Adrenal gland (tissue), 12 donors: ENCODE data around the gene NEU2. TPM values are rescaled to one million over a fixed set of nuclear protein-coding genes. Genes with fewer than 3 reads are reported as not detected.

Experiments used
- DNase-seq, 7 donors: peaks; one replicate each; pipeline ENCODE4 v3.0.0-alpha.2; 2019 to 2020
- H3K27ac ChIP-seq, 5 donors: fragments of 200-600 bp; sonication (generic) in 4 of 5; 1 replicate in 3 of 5; 2 replicates in 2 of 5; pipeline versions ENCODE4 v1.5.1 to v1.8.0; 2016 to 2020; ENCODE audit warnings: mild to moderate bottlenecking in 1 of 5
- H3K27me3 ChIP-seq: fragments of 200-600 bp; 2 replicates; pipeline ENCODE4 v1.8.0; 2021
- H3K36me3 ChIP-seq, 2 donors: fragments of 200-600 bp; replicated peaks in 1 of 2; 1 replicate in 1 of 2; 2 replicates in 1 of 2; pipeline versions ENCODE4 v1.5.1 to v1.8.0; 2018 to 2022
- H3K4me1 ChIP-seq, 2 donors: fragments of 200-600 bp; replicated peaks in 1 of 2; 1 replicate in 1 of 2; 2 replicates in 1 of 2; pipeline versions ENCODE4 v1.5.1 to v1.8.0; 2018 to 2021
- H3K4me3 ChIP-seq, 4 donors: fragments of 200-600 bp; sonication (generic) in 3 of 4; one replicate each; pipeline ENCODE4 v1.5.1; 2016 to 2018
- H3K9me3 ChIP-seq, 3 donors: fragments of 200-600 bp; sonication (generic) in 1 of 3; replicated peaks in 1 of 3; 1 replicate in 2 of 3; 2 replicates in 1 of 3; pipeline versions ENCODE4 v1.5.1 to v1.8.0; 2016 to 2021
- POLR2A ChIP-seq, 2 donors: fragments of 450-650 bp; IDR thresholded peaks; one replicate each; pipeline ENCODE4 v1.6.1; 2017; ENCODE audit warnings: antibody characterized with exemption in 2 of 2, mild to moderate bottlenecking in 2 of 2, moderate library complexity in 1 of 2
- WGBS, 4 donors: extraction: QIAGEN DNeasy Blood & Tissue Kit in 2 of 4; methylation state at CpG; one replicate each; pipeline versions ENCODE4 v1.1.5 to v1.1.7; 2013 to 2017; 5-methylcytosine and 5-hydroxymethylcytosine counted together
- intact Hi-C, 2 donors: fragments of 100-400 bp; cut with DNase I; formaldehyde crosslinking; loops; one replicate each; pipeline versions ENCODE4 v1.14.1 to v1.15.0; 2022 to 2023
- polyA plus RNA-seq, 3 donors: library from polyadenylated mRNA; stranded (reverse); fragments of 200-250 nt in 2 of 3; fragments of 350-450 nt in 1 of 3; fragmentation: Illumina TruSeq in 1 of 3; extraction: RNeasy Lipid Tissue Mini Kit (QIAGEN cat#74804) in 1 of 3; gene quantifications; one replicate each; pipeline ENCODE4 v1.2.3, GENCODE V29; 2013 to 2014
- total RNA-seq, 9 donors: library from RNA; depleted of rRNA in 4 of 9; stranded (reverse); fragments of >200 nt in 4 of 9; fragments of 120-200 nt in 1 of 9; fragmentation: NEBNext Ultra II Directional in 1 of 9; extraction: Animal tissue kit (Norgen Biotek cat#: 25700) in 1 of 9; gene quantifications; one replicate each; pipeline versions ENCODE4 v1.1.0 to v1.2.4, GENCODE V29; 2013 to 2023
- TF ChIP-seq, protein P1 (sequence below), 6 experiments: fragments of 450-650 bp in 4 of 6; fragments of 200-600 bp in 2 of 6; sonication (generic) in 1 of 6; IDR thresholded peaks; 1 replicate in 5 of 6; 2 replicates in 1 of 6; pipeline versions ENCODE4 v1.5.1 to v1.8.0; 2016 to 2021; ENCODE audit warnings: antibody characterized with exemption in 6 of 6, mild to moderate bottlenecking in 2 of 6, moderate library complexity in 1 of 6
- donor health status: healthy with polysubstance abuse.
- donor health status: Bipolar disorder and iron deficiency.
- donor health status: DM: yes; HTN: yes; CAD: no.
- donor health status: DM: no; HTN: no; CAD: no.
- donor health status: DM: no; HTN: no; CAD: no.
- donor health status: DM: yes; HTN: yes; CAD: no.

The NEU2 gene
- total and polyA plus RNA-seq, 12 donors, result not detected

DNA sequence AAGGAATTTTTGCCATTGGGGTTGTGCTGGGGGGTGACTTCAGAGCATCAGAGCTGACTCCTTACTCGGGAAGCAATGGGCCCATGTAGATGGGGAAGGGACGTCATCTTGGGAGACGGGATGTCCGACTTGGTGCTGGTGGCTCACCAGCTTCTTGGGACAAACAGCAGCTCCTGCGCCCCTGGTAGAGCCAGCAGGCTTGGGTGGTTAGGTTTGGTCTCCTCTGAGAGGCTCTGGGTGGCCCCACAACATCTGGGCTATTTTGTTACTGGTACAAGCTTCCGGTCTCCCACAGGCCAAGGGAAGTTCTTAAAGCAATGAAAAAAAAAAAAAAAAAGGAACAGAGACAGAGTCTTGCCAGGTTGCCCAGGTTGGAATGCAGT is 21.2 kb upstream of the NEU2 start:
- Histone ChIP-seq H3K9me3 (no peaks in the 10 kb centered on the region), H3K27me3 (no peaks in the 10 kb centered on the region), H3K27ac (no peak overlapping the region), H3K36me3 (no peaks in the 10 kb centered on the region), H3K4me1 (no peaks in the 10 kb centered on the region), H3K4me3 (no peak overlapping the region)
- WGBS, 4 donors, result 89 to 95% (median 89%) methylated on average over 6 of the region's 6 CpGs
- intact Hi-C loops, result no loop called here
- DNase-seq, result peak in 2 of 7 donors; percentile 7 to 24
- no peak for TF ChIP-seq POLR2A (IDR thresholded peaks at IDR 0.05)
- TF ChIP-seq, protein P1, sequence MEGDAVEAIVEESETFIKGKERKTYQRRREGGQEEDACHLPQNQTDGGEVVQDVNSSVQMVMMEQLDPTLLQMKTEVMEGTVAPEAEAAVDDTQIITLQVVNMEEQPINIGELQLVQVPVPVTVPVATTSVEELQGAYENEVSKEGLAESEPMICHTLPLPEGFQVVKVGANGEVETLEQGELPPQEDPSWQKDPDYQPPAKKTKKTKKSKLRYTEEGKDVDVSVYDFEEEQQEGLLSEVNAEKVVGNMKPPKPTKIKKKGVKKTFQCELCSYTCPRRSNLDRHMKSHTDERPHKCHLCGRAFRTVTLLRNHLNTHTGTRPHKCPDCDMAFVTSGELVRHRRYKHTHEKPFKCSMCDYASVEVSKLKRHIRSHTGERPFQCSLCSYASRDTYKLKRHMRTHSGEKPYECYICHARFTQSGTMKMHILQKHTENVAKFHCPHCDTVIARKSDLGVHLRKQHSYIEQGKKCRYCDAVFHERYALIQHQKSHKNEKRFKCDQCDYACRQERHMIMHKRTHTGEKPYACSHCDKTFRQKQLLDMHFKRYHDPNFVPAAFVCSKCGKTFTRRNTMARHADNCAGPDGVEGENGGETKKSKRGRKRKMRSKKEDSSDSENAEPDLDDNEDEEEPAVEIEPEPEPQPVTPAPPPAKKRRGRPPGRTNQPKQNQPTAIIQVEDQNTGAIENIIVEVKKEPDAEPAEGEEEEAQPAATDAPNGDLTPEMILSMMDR (IDR thresholded peaks at IDR 0.05), result no peak

GRCh38 chr2:233011702-233012131 is 20.8 kb upstream of the NEU2 start:
- TF ChIP-seq POLR2A (IDR thresholded peaks at IDR 0.05), result no peak
- TF ChIP-seq, protein P1 (IDR thresholded peaks at IDR 0.05), result no peak
- H3K27ac ChIP-seq, result no peak overlapping the region
- no peaks in the 10 kb centered on the region for H3K36me3 ChIP-seq
- no peak overlapping the region for H3K4me3 ChIP-seq
- H3K9me3 ChIP-seq, result no peaks in the 10 kb centered on the region
- H3K4me1 ChIP-seq, result no peaks in the 10 kb centered on the region
- 60 to 97% (median 95%) methylated on average over 1 of the region's 1 CpG for WGBS, 4 donors
- intact Hi-C loops, result no loop called here
- no peaks in the 10 kb centered on the region for H3K27me3 ChIP-seq
- peak in 3 of 7 donors; percentile 6 to 35 (median 6) for DNase-seq

DNA sequence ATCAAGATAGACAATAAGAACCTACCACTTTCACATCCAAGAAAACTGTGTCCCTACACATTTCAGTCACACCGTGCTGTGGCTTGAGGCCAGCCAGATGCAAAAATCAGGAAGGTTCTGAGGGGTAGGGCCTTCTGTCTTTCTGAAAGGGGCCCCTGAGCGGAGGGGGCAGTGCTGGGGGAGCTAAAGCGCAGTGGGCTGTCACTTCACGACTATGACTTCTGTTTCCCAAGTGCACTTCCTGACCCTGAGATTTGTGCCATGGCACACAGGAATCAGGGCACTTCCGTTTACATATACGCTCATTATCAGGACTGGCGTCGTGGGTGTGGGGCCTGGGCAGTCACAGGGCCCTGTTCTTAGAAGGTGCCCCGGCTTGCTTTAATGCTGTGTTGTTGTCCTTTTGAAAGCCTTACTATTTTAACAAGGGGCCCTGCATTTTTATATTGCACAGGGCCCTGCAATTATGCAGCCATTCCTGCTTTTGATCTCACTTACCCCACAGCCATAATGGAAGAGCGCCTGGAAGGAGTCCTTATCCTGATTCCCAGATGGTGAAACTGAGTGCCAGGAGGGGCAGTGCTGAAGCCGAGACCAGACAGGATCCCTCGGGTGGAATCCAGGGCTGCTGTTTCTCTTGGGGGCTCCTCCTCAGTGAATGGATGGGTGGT is 20.0 kb upstream of the NEU2 start:
- intact Hi-C loops, result no loop called here
- Histone ChIP-seq H3K36me3 (no peaks in the 10 kb centered on the region), H3K9me3 (no peaks in the 10 kb centered on the region), H3K27me3 (no peaks in the 10 kb centered on the region), H3K4me3 (no peak overlapping the region), H3K27ac (no peak overlapping the region), H3K4me1 (no peaks in the 10 kb centered on the region)
- 66 to 73% (median 68%) methylated on average over 10 to 12 of the region's 12 CpGs for WGBS, 4 donors
- peak in 2 of 7 donors; percentile 7 to 51 for DNase-seq
- no peak for TF ChIP-seq POLR2A (IDR thresholded peaks at IDR 0.05)
- TF ChIP-seq, protein P1 (IDR thresholded peaks at IDR 0.05), result no peak

- Histone ChIP-seq H3K4me1 (no peaks in the 10 kb centered on the region), H3K36me3 (no peaks in the 10 kb centered on the region), H3K27me3 (no peaks in the 10 kb centered on the region), H3K9me3 (no peaks in the 10 kb centered on the region), H3K4me3 (no peak within 1 kb of the TSS), H3K27ac (no peak within 1 kb of the TSS)
- intact Hi-C loops, result no loop called here
- TF ChIP-seq, protein P1 (IDR thresholded peaks at IDR 0.05), result no peak
- no peak for TF ChIP-seq POLR2A (IDR thresholded peaks at IDR 0.05)
- peak in 1 of 7 donors; percentile 30 for DNase-seq
- 85 to 92% (median 90%) methylated on average over 9 to 12 of the region's 12 CpGs for WGBS, 4 donors
These were observed 19.4 kb upstream of the NEU2 start, which contains the start of gene NGEF for GRCh38 chr2:233013027-233013461. NGEF (minus strand) TSS chr2:233013256; CDS start chr2:232974890, 38,366 bp downstream.
